ENCODE measurements around the gene RNFT2.
"Not testable (repeated sequence)": the region's sequence is repeated elsewhere in the genome, so short reads cannot be mapped to it uniquely, and the experiment has no call there.

RNFT2 gene

DNA sequence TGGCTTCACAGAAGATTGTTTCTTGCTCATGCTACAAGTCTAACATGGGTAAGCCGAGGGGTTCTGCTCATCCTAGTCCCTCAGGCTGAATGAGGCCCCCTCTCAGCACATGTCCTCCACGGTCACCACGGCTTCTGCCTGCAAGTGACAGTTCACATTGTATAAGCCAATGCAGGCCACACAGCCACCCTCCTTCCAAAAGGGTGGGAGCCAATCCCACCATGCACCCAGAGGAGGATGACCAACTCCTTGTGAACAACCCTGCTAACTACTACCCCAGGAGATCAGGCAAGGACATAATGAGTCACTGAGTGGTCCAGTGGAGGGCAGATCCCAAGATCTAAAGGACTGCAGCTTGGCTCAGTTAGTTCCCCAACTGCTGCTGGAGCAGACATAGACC, 6.3 kb upstream of the RNFT2 start:
- TF ChIP-seq, protein P1, sequence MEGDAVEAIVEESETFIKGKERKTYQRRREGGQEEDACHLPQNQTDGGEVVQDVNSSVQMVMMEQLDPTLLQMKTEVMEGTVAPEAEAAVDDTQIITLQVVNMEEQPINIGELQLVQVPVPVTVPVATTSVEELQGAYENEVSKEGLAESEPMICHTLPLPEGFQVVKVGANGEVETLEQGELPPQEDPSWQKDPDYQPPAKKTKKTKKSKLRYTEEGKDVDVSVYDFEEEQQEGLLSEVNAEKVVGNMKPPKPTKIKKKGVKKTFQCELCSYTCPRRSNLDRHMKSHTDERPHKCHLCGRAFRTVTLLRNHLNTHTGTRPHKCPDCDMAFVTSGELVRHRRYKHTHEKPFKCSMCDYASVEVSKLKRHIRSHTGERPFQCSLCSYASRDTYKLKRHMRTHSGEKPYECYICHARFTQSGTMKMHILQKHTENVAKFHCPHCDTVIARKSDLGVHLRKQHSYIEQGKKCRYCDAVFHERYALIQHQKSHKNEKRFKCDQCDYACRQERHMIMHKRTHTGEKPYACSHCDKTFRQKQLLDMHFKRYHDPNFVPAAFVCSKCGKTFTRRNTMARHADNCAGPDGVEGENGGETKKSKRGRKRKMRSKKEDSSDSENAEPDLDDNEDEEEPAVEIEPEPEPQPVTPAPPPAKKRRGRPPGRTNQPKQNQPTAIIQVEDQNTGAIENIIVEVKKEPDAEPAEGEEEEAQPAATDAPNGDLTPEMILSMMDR (IDR thresholded peaks at IDR 0.05; ENCODE audit: control insufficient read depth, insufficient read depth, low read depth, low read length, missing control alignments) = no peak
- H3K4me3 ChIP-seq (ENCODE audit: control insufficient read depth, low read depth, low read length) = no peak overlapping the region
- DNase-seq (ENCODE audit: low read depth) = no peak

DNA sequence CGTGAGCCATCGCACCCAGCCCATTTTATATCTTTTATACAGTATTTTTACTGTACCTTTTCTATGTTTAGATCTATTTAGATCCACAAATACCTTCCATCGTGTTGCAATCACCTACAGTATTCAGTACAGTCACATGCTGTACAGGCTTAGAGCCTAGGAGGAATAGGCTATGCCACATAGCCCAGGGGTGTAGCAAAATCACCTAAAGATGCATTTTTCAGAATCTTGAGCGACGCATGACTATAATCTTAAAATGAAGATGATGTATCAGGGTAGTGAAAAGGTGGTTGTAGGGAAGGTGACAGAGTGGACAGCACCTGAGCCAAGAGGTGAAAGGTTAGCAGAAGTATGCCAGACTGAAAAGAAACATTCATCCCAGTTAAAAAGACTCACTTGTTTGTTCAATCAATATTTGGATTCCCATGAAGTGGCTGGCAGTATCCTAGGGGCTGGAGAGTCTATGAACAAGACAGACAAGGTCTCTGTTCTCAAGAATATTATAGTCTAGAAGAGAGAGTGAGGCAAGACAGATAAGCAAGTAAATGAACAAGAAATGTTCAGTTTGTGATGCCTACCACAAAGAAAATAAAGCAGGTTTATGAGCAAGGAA, 3.9 kb upstream of the RNFT2 start:
- TF ChIP-seq, protein P1 (IDR thresholded peaks at IDR 0.05; ENCODE audit: control insufficient read depth, insufficient read depth, low read depth, low read length, missing control alignments) = no peak
- no peak for DNase-seq (ENCODE audit: low read depth)
- no peak overlapping the region for H3K4me3 ChIP-seq (ENCODE audit: control insufficient read depth, low read depth, low read length)

DNA sequence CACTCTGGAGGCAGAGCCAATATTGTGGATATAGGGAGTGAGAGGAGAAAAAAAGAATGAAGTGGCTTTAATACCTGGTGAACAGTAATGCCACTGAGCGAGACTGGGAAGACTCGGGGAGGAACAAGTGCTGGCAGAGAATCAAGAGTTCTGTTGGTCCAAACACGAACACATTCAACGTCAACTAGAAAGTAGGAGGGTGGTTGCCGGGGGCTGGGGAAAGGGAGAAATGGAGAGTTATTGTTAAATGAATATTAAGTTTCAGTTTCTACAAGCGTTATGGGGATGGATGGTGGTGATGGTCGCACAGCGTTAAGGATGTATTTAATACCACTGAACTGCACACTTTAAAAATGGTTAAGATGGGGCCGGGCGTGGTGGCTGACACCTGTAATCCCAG, 3.0 kb upstream of the RNFT2 start:
- TF ChIP-seq, protein P1 (IDR thresholded peaks at IDR 0.05; ENCODE audit: control insufficient read depth, insufficient read depth, low read depth, low read length, missing control alignments) = no peak
- H3K4me3 ChIP-seq (ENCODE audit: control insufficient read depth, low read depth, low read length) = no peak overlapping the region

DNA sequence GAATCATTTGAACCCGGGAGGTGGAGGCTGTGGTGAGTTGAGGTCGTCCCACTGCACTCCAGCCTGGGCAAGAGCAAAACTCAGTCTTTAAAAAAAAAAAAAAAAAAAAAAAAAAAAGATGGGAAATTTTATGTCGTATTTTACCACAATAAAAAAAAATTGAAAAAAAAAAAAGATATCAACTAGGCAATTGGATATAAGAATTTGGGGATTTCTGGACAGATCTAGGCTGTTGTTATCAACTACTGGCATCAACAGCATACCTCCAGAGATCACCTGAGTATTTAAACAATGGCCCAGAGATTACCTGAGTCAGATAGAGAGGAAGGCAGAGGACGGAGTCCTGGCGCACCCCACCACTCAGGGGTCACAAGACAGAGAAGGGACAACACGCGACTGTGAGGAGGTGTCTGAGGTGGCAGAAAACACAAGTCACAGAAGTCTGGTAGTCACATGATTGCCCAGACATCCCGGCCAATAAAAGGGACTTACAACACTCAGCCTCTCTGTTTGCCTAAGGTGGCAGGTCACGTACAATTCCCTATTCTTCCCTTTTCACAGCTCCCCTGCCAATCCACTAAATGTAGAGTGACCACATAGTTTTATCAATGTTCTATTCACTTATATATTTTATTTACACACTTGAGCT, 2.0 kb upstream of the RNFT2 start:
- H3K4me3 ChIP-seq (ENCODE audit: control insufficient read depth, low read depth, low read length) = no peak overlapping the region
- no peak for DNase-seq (ENCODE audit: low read depth)
- TF ChIP-seq, protein P1 (IDR thresholded peaks at IDR 0.05; ENCODE audit: control insufficient read depth, insufficient read depth, low read depth, low read length, missing control alignments) = no peak

More for the DNA sequence above, 3.0 kb upstream of the RNFT2 start:
- DNase-seq (ENCODE audit: low read depth) = no peak

DNA sequence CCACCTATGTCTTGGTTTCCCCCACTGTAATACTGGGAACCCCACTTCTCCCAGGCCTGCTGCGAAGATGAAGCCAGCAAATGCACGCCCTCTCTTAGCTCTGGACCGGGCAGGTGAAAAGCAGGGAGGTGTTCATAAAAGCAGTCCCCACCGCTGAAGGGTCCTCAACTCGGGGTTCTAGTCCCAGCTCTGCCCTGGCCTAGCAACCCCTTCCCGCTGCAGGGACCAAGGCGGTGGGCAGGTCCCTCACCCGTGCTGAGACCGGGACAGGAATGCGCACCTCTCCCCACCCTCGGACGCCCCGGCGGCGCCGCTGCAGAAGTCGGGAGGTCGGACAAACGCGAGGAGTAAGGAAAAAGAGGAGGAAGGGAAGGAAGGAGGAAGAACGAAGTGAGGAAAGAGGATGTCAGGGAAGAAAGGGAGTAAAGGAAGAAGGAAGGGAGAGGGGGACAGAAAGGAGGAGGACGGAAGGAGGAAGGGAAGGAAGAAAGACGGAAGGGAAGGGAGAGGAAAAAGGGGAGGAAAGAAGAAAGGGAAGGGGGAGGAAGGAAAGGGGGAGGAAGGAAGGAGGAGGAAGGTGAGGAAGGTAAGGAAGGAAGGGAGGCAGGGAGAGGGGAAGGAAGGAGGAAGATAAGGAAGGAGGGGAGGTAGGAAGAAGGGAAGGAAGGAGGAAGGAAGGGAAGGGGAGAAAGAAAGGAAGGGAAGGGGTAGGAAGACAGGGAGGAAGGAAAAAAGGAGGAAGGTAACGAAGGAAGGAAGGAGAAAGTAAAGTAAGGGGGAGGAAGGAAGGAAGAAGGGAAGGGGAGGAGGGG, 947 bp upstream of the RNFT2 start:
- peak overlapping the region; percentile 86 for H3K4me3 ChIP-seq (ENCODE audit: control insufficient read depth, low read depth, low read length)
- DNase-seq (ENCODE audit: low read depth) = no peak
- TF ChIP-seq, protein P1 (IDR thresholded peaks at IDR 0.05; ENCODE audit: control insufficient read depth, insufficient read depth, low read depth, low read length, missing control alignments) = no peak

DNA sequence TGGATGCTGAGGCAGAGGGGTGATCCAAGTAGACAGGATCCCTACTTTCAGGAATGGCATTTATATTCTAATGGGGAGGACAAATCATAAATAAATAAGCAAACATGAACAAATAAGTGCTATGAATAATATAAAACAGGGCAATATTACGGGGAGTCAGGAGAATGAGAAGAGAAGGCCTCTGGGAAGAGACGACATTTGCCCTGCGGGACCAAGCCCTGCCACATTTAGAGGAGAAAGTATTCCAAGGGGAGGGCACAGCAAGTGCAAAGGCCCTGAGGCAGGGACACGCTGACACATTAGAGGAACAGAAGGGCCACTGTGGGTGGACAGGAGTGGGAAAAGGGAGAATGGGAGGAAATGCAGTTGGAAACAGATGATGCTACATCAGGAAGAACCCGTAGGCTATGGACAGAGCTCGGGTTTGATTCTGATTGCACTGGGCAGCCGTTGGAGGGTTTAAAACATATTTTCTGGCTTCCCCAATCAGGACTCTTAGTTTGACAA, 1.3 kb downstream of the RNFT2 start:
- DNase-seq (ENCODE audit: low read depth) = no peak
- H3K4me3 ChIP-seq (ENCODE audit: control insufficient read depth, low read depth, low read length) = no peak overlapping the region
- TF ChIP-seq, protein P1 (IDR thresholded peaks at IDR 0.05; ENCODE audit: control insufficient read depth, insufficient read depth, low read depth, low read length, missing control alignments) = no peak

DNA sequence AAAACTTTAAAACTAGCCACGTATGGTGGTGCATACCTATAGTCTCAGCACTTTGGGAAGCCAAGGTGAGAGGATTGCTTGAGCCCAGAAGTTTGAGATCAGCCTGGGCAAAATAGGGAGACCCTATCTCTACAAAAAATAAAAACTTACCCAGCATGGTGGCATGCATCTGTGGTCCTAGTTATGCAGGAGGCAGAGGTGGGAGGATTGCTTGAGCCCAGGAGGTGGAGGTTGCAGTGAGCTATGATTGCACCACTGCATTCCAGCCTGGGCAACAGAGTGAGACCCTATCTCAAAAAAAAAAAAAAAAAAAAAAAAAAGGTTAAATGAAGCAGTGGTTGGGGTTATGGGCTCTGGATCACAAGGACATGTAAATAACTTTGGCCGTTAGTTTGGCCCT, 4.7 kb downstream of the RNFT2 start:
- DNase-seq (ENCODE audit: low read depth); H3K4me3 ChIP-seq (ENCODE audit: control insufficient read depth, low read depth, low read length): not testable (repeated sequence)

Data from AG09309 (cell line).